OCI-LY1 (cell line): Measurements from ENCODE around the gene NDNF.

Experiments used
- H2AFZ ChIP-seq: fragments of 200-600 bp; sonication (generic), shearing (Covaris generic); 2 replicates; pipeline ENCODE4 v1.6.0; 2014; ENCODE audit warnings: antibody characterized with exemption, mild to moderate bottlenecking, low read length
- H3F3A ChIP-seq: fragments of 200-600 bp; sonication (generic), shearing (Covaris generic); 2 replicates; pipeline ENCODE4 v1.6.0; 2014; ENCODE audit warnings: mild to moderate bottlenecking, antibody characterized with exemption, low read length, moderate library complexity; ENCODE audit not compliant: insufficient read depth
- H3K27ac ChIP-seq: fragments of 200-600 bp; sonication (generic); 2 replicates; pipeline ENCODE4 v1.5.1; 2014; ENCODE audit warnings: low read length, mixed run types, mild to moderate bottlenecking, low read depth; ENCODE audit not compliant: poor library complexity, severe bottlenecking
- H3K27me3 ChIP-seq: fragments of 200-600 bp; sonication (generic); 2 replicates; pipeline ENCODE4 v1.6.0; 2014; ENCODE audit warnings: antibody characterized with exemption, mild to moderate bottlenecking, low read length, moderate library complexity; ENCODE audit not compliant: insufficient read depth
- H3K36me3 ChIP-seq: fragments of 200-600 bp; sonication (generic); 2 replicates; pipeline ENCODE4 v1.6.1; 2014; ENCODE audit warnings: mild to moderate bottlenecking, antibody characterized with exemption, low read length, moderate library complexity, mixed read lengths; ENCODE audit not compliant: insufficient read depth
- H3K4me1 ChIP-seq: fragments of 200-600 bp; sonication (generic); 2 replicates; pipeline ENCODE4 v1.5.1; 2014; ENCODE audit warnings: mild to moderate bottlenecking, low read length, moderate library complexity; ENCODE audit not compliant: insufficient read depth, severe bottlenecking
- H3K4me2 ChIP-seq: fragments of 200-600 bp; sonication (generic), shearing (Covaris generic); 2 replicates; pipeline ENCODE4 v1.6.1; 2014; ENCODE audit warnings: low read length
- H3K4me3 ChIP-seq: fragments of 200-600 bp; sonication (generic); 2 replicates; pipeline ENCODE4 v1.5.1; 2014; ENCODE audit warnings: low read length, low read depth, mild to moderate bottlenecking, mixed read lengths; ENCODE audit not compliant: poor library complexity, severe bottlenecking
- H3K79me2 ChIP-seq: fragments of 200-600 bp; shearing (Covaris generic); 2 replicates; pipeline ENCODE4 v1.6.1; 2016; ENCODE audit warnings: mixed run types, low read length, mixed read lengths; ENCODE audit not compliant: insufficient read depth
- H3K9ac ChIP-seq: fragments of 200-600 bp; sonication (generic), shearing (Covaris generic); 2 replicates; pipeline ENCODE4 v1.6.1; 2014; ENCODE audit warnings: mild to moderate bottlenecking, low read length, mixed read lengths
- H3K9me2 ChIP-seq: fragments of 200-600 bp; sonication (generic), shearing (Covaris generic); 2 replicates; pipeline ENCODE4 v1.6.1; 2014; ENCODE audit warnings: low read depth, mild to moderate bottlenecking, low read length, mixed read lengths
- H3K9me3 ChIP-seq: fragments of 200-600 bp; shearing (Covaris generic); 2 replicates; pipeline ENCODE4 v1.6.1; 2014; ENCODE audit warnings: low read length, mixed read lengths
- H4K20me1 ChIP-seq: fragments of 200-600 bp; sonication (generic), shearing (Covaris generic); 2 replicates; pipeline ENCODE4 v1.6.0; 2016; ENCODE audit warnings: mild to moderate bottlenecking, low read length; ENCODE audit not compliant: insufficient read depth
- CTCF ChIP-seq: fragments of 200-600 bp; sonication (generic), shearing (Covaris generic); IDR thresholded peaks from 2 replicates; pipeline ENCODE4 v1.5.1; 2017; ENCODE audit warnings: mild to moderate bottlenecking, antibody characterized with exemption, low read length, moderate library complexity, mixed read lengths
- EZH2 ChIP-seq: fragments of 200-600 bp; sonication (generic), shearing (Covaris generic); IDR thresholded peaks from 2 replicates; pipeline ENCODE4 v1.8.0; 2017; ENCODE audit warnings: borderline replicate concordance, mixed run types, mild to moderate bottlenecking, antibody characterized with exemption, low read length, moderate library complexity, mixed read lengths

The NDNF gene

DNA sequence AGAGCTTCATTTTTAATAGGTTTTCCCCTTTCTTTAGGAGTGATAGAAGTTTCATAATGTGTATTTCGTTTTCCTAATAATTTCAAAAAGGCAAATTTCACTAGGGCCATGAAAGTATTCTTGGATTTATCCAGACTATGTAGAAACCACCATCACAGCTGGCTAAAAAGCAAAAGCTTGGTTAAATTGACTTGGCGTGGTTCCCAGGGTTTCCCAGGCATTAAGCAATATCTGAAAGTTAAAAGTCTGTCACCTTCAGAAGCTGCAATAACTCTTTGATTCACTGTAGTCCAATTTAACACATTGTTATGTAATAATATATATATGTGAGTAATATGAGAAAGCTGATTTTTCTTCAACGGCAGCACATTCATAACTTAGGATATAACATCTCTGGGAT is 38.3 kb downstream of the NDNF start:
- Histone ChIP-seq H2AFZ (no peak overlapping the region), H3F3A (no peaks in the 10 kb centered on the region), H3K9ac (no peak overlapping the region), H3K36me3 (no peaks in the 10 kb centered on the region), H4K20me1 (no peaks in the 10 kb centered on the region), H3K4me1 (no peaks in the 10 kb centered on the region), H3K4me2 (no peak overlapping the region), H3K27ac (no peak overlapping the region), H3K27me3 (no peaks in the 10 kb centered on the region), H3K9me3 (no peaks in the 10 kb centered on the region), H3K79me2 (no peaks in the 10 kb centered on the region), H3K9me2 (no peaks in the 10 kb centered on the region), H3K4me3 (no peak overlapping the region)
- TF ChIP-seq EZH2 = no peak
- no peak for TF ChIP-seq CTCF

- no peak overlapping the region for H3K27ac ChIP-seq
- H3F3A ChIP-seq = no peaks in the 10 kb centered on the region
- no peak overlapping the region for H3K4me3 ChIP-seq
- TF ChIP-seq CTCF (no peak), EZH2 (no peak)
- H3K9me3 ChIP-seq = no peaks in the 10 kb centered on the region
- H3K36me3 ChIP-seq = no peaks in the 10 kb centered on the region
- H2AFZ ChIP-seq = no peak overlapping the region
- H3K27me3 ChIP-seq = no peaks in the 10 kb centered on the region
- no peak overlapping the region for H3K4me2 ChIP-seq
- H3K79me2 ChIP-seq = no peaks in the 10 kb centered on the region
- H3K4me1 ChIP-seq = no peaks in the 10 kb centered on the region
- no peaks in the 10 kb centered on the region for H4K20me1 ChIP-seq
- H3K9me2 ChIP-seq = no peaks in the 10 kb centered on the region; the same call in 1 of the 2 replicates
- no peak overlapping the region for H3K9ac ChIP-seq
Observed at GRCh38 chr4:121030711-121031110, 41.6 kb downstream of the NDNF start.

- no peak for TF ChIP-seq EZH2
- TF ChIP-seq CTCF = no peak
- H3K4me2 ChIP-seq = no peak overlapping the region
- no peaks in the 10 kb centered on the region for H3K4me1 ChIP-seq
- no peaks in the 10 kb centered on the region for H3K79me2 ChIP-seq
- no peaks in the 10 kb centered on the region for H3F3A ChIP-seq
- no peak overlapping the region for H3K4me3 ChIP-seq
- no peaks in the 10 kb centered on the region; the same call in 1 of the 2 replicates for H3K9me2 ChIP-seq
- H3K27ac ChIP-seq = no peak overlapping the region
- no peaks in the 10 kb centered on the region for H3K27me3 ChIP-seq
- H3K9ac ChIP-seq = no peak overlapping the region
- H4K20me1 ChIP-seq = no peaks in the 10 kb centered on the region
- no peaks in the 10 kb centered on the region for H3K9me3 ChIP-seq
- no peak overlapping the region for H2AFZ ChIP-seq
- H3K36me3 ChIP-seq = no peaks in the 10 kb centered on the region
Observed at GRCh38 chr4:121030131-121030530, 42.2 kb downstream of the NDNF start.
